WTC11 (cell line): ENCODE measurements around the gene CLCNKB. TPM values are rescaled to one million over a fixed set of nuclear protein-coding genes. Genes with fewer than 3 reads are reported as not detected.
A peak's percentile ranks its signal among the peaks of the same experiment; 100 is the strongest.
"Not testable (repeated sequence)": the region's sequence is repeated elsewhere in the genome, so short reads cannot be mapped to it uniquely, and the experiment has no call there.

Experiments used
- ATAC-seq: fragments of 200-7000 bp; cut with Tn5 transposase; 2 replicates; pipeline ENCODE4 v1.10.0; 2021; ENCODE audit warnings: mild to moderate bottlenecking, moderate library complexity
- CTCF ChIA-PET: fragments of 300-600 bp; sonication (Branson Sonifier 250); formaldehyde crosslinking; loops from one replicate; lab custom pipeline; 2021; ENCODE audit warnings: antibody characterized with exemption; lab: Charles Lee
- POLR2A ChIA-PET: fragments of 350-600 bp; sonication (Branson Sonifier 250); formaldehyde crosslinking; loops from one replicate; lab custom pipeline; 2021; ENCODE audit warnings: antibody characterized with exemption; lab: Charles Lee
- DNase-seq: peaks from one replicate; pipeline ENCODE4 v3.0.0; 2021; ENCODE audit warnings: low spot score
- H3K27ac Mint-ChIP-seq: 2 replicates; pipeline ENCODE4 v1.8.0; 2021; ENCODE audit warnings: mixed read lengths
- H3K27me3 Mint-ChIP-seq: 2 replicates; pipeline ENCODE4 v1.8.0; 2021; ENCODE audit warnings: low read depth, mild to moderate bottlenecking, moderate library complexity, mixed read lengths
- H3K36me3 Mint-ChIP-seq: 2 replicates; pipeline ENCODE4 v1.8.0; 2021; ENCODE audit warnings: mixed read lengths
- H3K4me1 Mint-ChIP-seq: 2 replicates; pipeline ENCODE4 v1.8.0; 2022; ENCODE audit warnings: mixed read lengths
- H3K4me3 Mint-ChIP-seq: 2 replicates; pipeline ENCODE4 v1.8.0; 2021; ENCODE audit warnings: mild to moderate bottlenecking, moderate library complexity, mixed read lengths
- H3K9me3 Mint-ChIP-seq: 2 replicates; pipeline ENCODE4 v1.8.0; 2021; ENCODE audit warnings: mixed read lengths
- ATF6 ChIP-seq: sonication (generic); formaldehyde crosslinking; IDR thresholded peaks from 2 replicates; pipeline ENCODE4 v1.8.1; 2023; ENCODE audit warnings: mild to moderate bottlenecking, missing genetic modification reagents
- ERG ChIP-seq: fragments of 250-450 bp; sonication (Bioruptor Pico); IDR thresholded peaks from 2 replicates; pipeline ENCODE4 v1.8.0; 2021; ENCODE audit warnings: mild to moderate bottlenecking
- ETV6 ChIP-seq: sonication (generic); formaldehyde crosslinking; IDR thresholded peaks from 2 replicates; pipeline ENCODE4 v1.8.1; 2022; ENCODE audit warnings: mild to moderate bottlenecking, missing genetic modification reagents
- FOXJ3 ChIP-seq: sonication (generic); formaldehyde crosslinking; IDR thresholded peaks from 2 replicates; pipeline ENCODE4 v1.9.0; 2021; ENCODE audit warnings: missing genetic modification reagents, mild to moderate bottlenecking, borderline replicate concordance
- IRF2 ChIP-seq: sonication (generic); formaldehyde crosslinking; IDR thresholded peaks from 2 replicates; pipeline ENCODE4 v1.8.0; 2022; ENCODE audit warnings: low read depth, missing genetic modification reagents, borderline replicate concordance
- MLX ChIP-seq: sonication (generic); formaldehyde crosslinking; IDR thresholded peaks from 2 replicates; pipeline ENCODE4 v1.8.1; 2023; ENCODE audit warnings: mild to moderate bottlenecking, missing genetic modification reagents, moderate library complexity
- NFE2L1 ChIP-seq: sonication (generic); formaldehyde crosslinking; IDR thresholded peaks from 2 replicates; pipeline ENCODE4 v1.8.1; 2023; ENCODE audit warnings: missing genetic modification reagents
- SMAD3 ChIP-seq: sonication (generic); formaldehyde crosslinking; IDR thresholded peaks from 2 replicates; pipeline ENCODE4 v1.8.0; 2022; ENCODE audit warnings: missing genetic modification reagents, mild to moderate bottlenecking, borderline replicate concordance
- STAT6 ChIP-seq: sonication (generic); formaldehyde crosslinking; conservative IDR thresholded peaks from 2 replicates; pipeline ENCODE4 v1.8.1; 2023; ENCODE audit warnings: mild to moderate bottlenecking, low read depth, missing genetic modification reagents, moderate library complexity
- TCF7 ChIP-seq: sonication (generic); formaldehyde crosslinking; IDR thresholded peaks from 2 replicates; pipeline ENCODE4 v1.8.0; 2022; ENCODE audit warnings: mild to moderate bottlenecking, low read depth, missing genetic modification reagents, moderate library complexity
- TEAD1 ChIP-seq: sonication (generic); formaldehyde crosslinking; IDR thresholded peaks from 2 replicates; pipeline ENCODE4 v1.8.0; 2022; ENCODE audit warnings: mild to moderate bottlenecking, missing genetic modification reagents
- TEAD4 ChIP-seq: sonication (generic); formaldehyde crosslinking; IDR thresholded peaks from 2 replicates; pipeline ENCODE4 v1.8.0; 2022; ENCODE audit warnings: mild to moderate bottlenecking, missing genetic modification reagents
- USF2 ChIP-seq: sonication (generic); formaldehyde crosslinking; IDR thresholded peaks from 2 replicates; pipeline ENCODE4 v1.8.1; 2023; ENCODE audit warnings: mild to moderate bottlenecking, missing genetic modification reagents, moderate library complexity
- ZMAT4 ChIP-seq: fragments of 250-450 bp; sonication (Bioruptor Pico); IDR thresholded peaks from 2 replicates; pipeline ENCODE4 v1.9.0; 2021; ENCODE audit warnings: mild to moderate bottlenecking
- ZNF121 ChIP-seq: sonication (generic); formaldehyde crosslinking; IDR thresholded peaks from 2 replicates; pipeline ENCODE4 v1.8.0; 2023; ENCODE audit warnings: missing genetic modification reagents
- total RNA-seq: library from RNA; stranded (reverse); gene quantifications from 3 replicates; pipeline ENCODE4 v1.2.3, GENCODE V29; 2021
- TF ChIP-seq, protein P1 (sequence below): sonication (generic); formaldehyde crosslinking; IDR thresholded peaks from 2 replicates; pipeline ENCODE4 v1.8.1; 2023; ENCODE audit warnings: mild to moderate bottlenecking, missing genetic modification reagents

Gene CLCNKB
- total RNA-seq, 1 experiment from 2014 or later = 1.8 TPM

DNA sequence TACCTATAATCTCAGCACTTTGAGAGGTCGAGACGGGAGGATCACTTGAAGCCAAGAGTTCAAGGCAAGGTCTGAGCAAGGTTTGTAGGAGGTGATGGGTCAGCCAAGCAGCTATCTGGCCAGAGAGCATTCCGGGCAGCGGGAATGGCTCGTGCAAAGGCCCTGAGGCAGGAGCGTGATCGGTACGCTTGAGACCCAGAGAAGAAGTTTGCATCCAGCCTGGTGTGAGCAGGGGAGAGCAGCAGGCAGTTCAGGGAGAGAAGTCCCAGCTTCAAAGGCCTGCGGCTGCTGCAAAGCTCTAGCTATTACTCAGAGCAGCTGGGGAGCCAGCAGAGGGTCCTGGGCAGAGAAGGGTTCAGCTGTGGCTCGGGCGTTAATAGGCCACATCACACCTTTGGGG lies 44.7 kb upstream of the CLCNKB start (continued):
- TF ChIP-seq STAT6 (CRISPR knock-in tag) (no peak), ATF6 (no peak), ETV6 (CRISPR knock-in tag) (no peak), ERG (no peak), MLX (CRISPR knock-in tag) (no peak), TEAD1 (CRISPR knock-in tag) (no peak), SMAD3 (CRISPR knock-in tag) (no peak), TEAD4 (CRISPR knock-in tag) (no peak), TCF7 (no peak), IRF2 (CRISPR knock-in tag) (no peak), ZMAT4 (no peak), USF2 (CRISPR knock-in tag) (no peak), FOXJ3 (no peak), NFE2L1 (no peak)
- TF ChIP-seq, protein P1, sequence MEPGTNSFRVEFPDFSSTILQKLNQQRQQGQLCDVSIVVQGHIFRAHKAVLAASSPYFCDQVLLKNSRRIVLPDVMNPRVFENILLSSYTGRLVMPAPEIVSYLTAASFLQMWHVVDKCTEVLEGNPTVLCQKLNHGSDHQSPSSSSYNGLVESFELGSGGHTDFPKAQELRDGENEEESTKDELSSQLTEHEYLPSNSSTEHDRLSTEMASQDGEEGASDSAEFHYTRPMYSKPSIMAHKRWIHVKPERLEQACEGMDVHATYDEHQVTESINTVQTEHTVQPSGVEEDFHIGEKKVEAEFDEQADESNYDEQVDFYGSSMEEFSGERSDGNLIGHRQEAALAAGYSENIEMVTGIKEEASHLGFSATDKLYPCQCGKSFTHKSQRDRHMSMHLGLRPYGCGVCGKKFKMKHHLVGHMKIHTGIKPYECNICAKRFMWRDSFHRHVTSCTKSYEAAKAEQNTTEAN = no peak

- H3K27me3 Mint-ChIP-seq, DNase-seq, H3K27ac Mint-ChIP-seq, H3K36me3 Mint-ChIP-seq: not testable (repeated sequence)
- peak; percentile 15; the same call in 1 of the 2 replicates for TF ChIP-seq ZNF121 (CRISPR knock-in tag)
- TF ChIP-seq, all 79 proteins: peak for 1; not testable (repeated sequence) for 78
- H3K9me3 Mint-ChIP-seq, POLR2A ChIA-PET, H3K4me1 Mint-ChIP-seq, ATAC-seq, H3K4me3 Mint-ChIP-seq: not testable (repeated sequence)
- CTCF ChIA-PET = interaction anchor here (2.5 kb wide), 1 partner anchor 54 kb away, joined by 6 read pairs; no protein-coding TSS in a partner anchor
These were observed 42.3 kb upstream of the CLCNKB start for GRCh38 chr1:16001274-16001673.
